ENCODE results near the gene SF1. TPM values are rescaled to one million over a fixed set of nuclear protein-coding genes. Genes with fewer than 3 reads are reported as not detected.
A peak's percentile ranks its signal among the peaks of the same experiment; 100 is the strongest.

The SF1 gene
- 114 and 130 TPM in 2 replicates for total RNA-seq

- Histone ChIP-seq H3K36me3 (ENCODE audit: insufficient read depth, low read length) (peaks cover 32% of the 10 kb centered on the region), H3K4me3 (ENCODE audit: insufficient read depth, low read length) (peak within 1 kb of the TSS; percentile 79), H3K9me3 (ENCODE audit: low read depth, low read length) (no peaks in the 10 kb centered on the region), H3K27me3 (ENCODE audit: insufficient read depth, low read length) (no peaks in the 10 kb centered on the region), H3K4me2 (ENCODE audit: insufficient read depth, low read length) (peak within 1 kb of the TSS; percentile 92), H2AFZ (ENCODE audit: low read length) (peak within 1 kb of the TSS; percentile 88), H3K4me1 (ENCODE audit: insufficient read depth, low read length) (peaks cover 15% of the 10 kb centered on the region), H3K27ac (ENCODE audit: low read depth, low read length) (peak within 1 kb of the TSS; percentile 91), H4K20me1 (ENCODE audit: insufficient read depth, low read length) (peaks cover 36% of the 10 kb centered on the region), H3K79me2 (ENCODE audit: insufficient read depth, low read length) (peaks cover 39% of the 10 kb centered on the region)
- no peak for TF ChIP-seq CTCF (IDR thresholded peaks at IDR 0.05; ENCODE audit: extremely low read depth, low read depth, low read length)
- DNase-seq (ENCODE audit: insufficient read length, low spot score, missing footprints), result peak; percentile 98
Measured at GRCh38 chr11:64778473-64779298, at the start of gene SF1. SF1 (minus strand) TSS chr11:64778542; CDS start chr11:64778392, 150 bp downstream.

- DNase-seq (ENCODE audit: insufficient read length, low spot score, missing footprints), result peak; percentile 50
- TF ChIP-seq CTCF (IDR thresholded peaks at IDR 0.05; ENCODE audit: extremely low read depth, low read depth, low read length), result no peak
Measured at GRCh38 chr11:64827451-64827839, 49.1 kb upstream of the SF1 start.

GRCh38 chr11:64826578-64827450 is 48.5 kb upstream of the SF1 start:
- H3K27me3 ChIP-seq (ENCODE audit: insufficient read depth, low read length), result peaks cover 8% of the 10 kb centered on the region
- H2AFZ ChIP-seq (ENCODE audit: low read length), result no peak overlapping the region
- no peaks in the 10 kb centered on the region for H3K9me3 ChIP-seq (ENCODE audit: low read depth, low read length)
- H3K27ac ChIP-seq (ENCODE audit: low read depth, low read length), result no peak overlapping the region
- H3K4me1 ChIP-seq (ENCODE audit: insufficient read depth, low read length), result no peaks in the 10 kb centered on the region
- TF ChIP-seq CTCF (IDR thresholded peaks at IDR 0.05; ENCODE audit: extremely low read depth, low read depth, low read length), result no peak
- no peak overlapping the region for H3K4me3 ChIP-seq (ENCODE audit: insufficient read depth, low read length)
- DNase-seq (ENCODE audit: insufficient read length, low spot score, missing footprints), result peak; percentile 65
- no peaks in the 10 kb centered on the region for H3K79me2 ChIP-seq (ENCODE audit: insufficient read depth, low read length)
- H3K36me3 ChIP-seq (ENCODE audit: insufficient read depth, low read length), result no peaks in the 10 kb centered on the region
- no peak overlapping the region for H3K4me2 ChIP-seq (ENCODE audit: insufficient read depth, low read length)
- H4K20me1 ChIP-seq (ENCODE audit: insufficient read depth, low read length), result no peaks in the 10 kb centered on the region

More at GRCh38 chr11:64827451-64827839, 49.1 kb upstream of the SF1 start:
- Histone ChIP-seq H3K27me3 (ENCODE audit: insufficient read depth, low read length) (peaks cover 8% of the 10 kb centered on the region), H3K4me2 (ENCODE audit: insufficient read depth, low read length) (no peak overlapping the region), H3K9me3 (ENCODE audit: low read depth, low read length) (no peaks in the 10 kb centered on the region), H3K4me1 (ENCODE audit: insufficient read depth, low read length) (no peaks in the 10 kb centered on the region), H4K20me1 (ENCODE audit: insufficient read depth, low read length) (no peaks in the 10 kb centered on the region), H2AFZ (ENCODE audit: low read length) (no peak overlapping the region), H3K36me3 (ENCODE audit: insufficient read depth, low read length) (no peaks in the 10 kb centered on the region), H3K27ac (ENCODE audit: low read depth, low read length) (no peak overlapping the region), H3K79me2 (ENCODE audit: insufficient read depth, low read length) (no peaks in the 10 kb centered on the region), H3K4me3 (ENCODE audit: insufficient read depth, low read length) (no peak overlapping the region)

DNA sequence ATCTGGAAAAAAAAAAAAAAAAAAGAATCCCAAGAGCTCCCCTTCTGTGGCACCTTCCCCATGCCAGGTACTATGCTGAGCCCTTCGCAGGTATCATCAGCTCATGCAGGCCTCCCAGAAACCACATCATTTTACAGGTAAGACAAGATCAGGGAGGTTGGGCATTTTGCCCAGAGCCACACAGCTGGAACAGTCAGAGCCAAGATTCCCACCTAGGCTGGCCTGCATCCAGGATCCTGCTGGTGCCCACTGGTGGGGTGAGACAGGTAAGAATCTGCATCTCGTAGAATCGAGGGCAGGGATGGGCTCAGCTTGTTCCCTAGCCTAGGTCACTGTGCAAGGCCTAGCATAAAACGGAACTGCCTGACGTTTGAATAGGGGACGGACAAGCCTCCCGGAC is 47.7 kb upstream of the SF1 start:
- Histone ChIP-seq H3K4me3 (ENCODE audit: insufficient read depth, low read length) (no peak overlapping the region), H2AFZ (ENCODE audit: low read length) (no peak overlapping the region), H3K79me2 (ENCODE audit: insufficient read depth, low read length) (no peaks in the 10 kb centered on the region), H3K4me1 (ENCODE audit: insufficient read depth, low read length) (no peaks in the 10 kb centered on the region), H3K36me3 (ENCODE audit: insufficient read depth, low read length) (no peaks in the 10 kb centered on the region), H3K9me3 (ENCODE audit: low read depth, low read length) (no peaks in the 10 kb centered on the region), H3K4me2 (ENCODE audit: insufficient read depth, low read length) (no peak overlapping the region), H3K27me3 (ENCODE audit: insufficient read depth, low read length) (peaks cover 8% of the 10 kb centered on the region), H3K27ac (ENCODE audit: low read depth, low read length) (no peak overlapping the region), H4K20me1 (ENCODE audit: insufficient read depth, low read length) (no peaks in the 10 kb centered on the region)
- DNase-seq (ENCODE audit: insufficient read length, low spot score, missing footprints), result peak; percentile 34
- no peak for TF ChIP-seq CTCF (IDR thresholded peaks at IDR 0.05; ENCODE audit: extremely low read depth, low read depth, low read length)

Measured in osteoblast (primary cell).